SK-N-SH treated with all-trans-retinoic acid at 6 μM for 48 hours (cell line): ENCODE data around the gene DLG5.

ENCODE experiments used
- ATAC-seq: fragments of 200-7000 bp; cut with Tn5 transposase; 3 replicates; pipeline ENCODE4 v1.9.1; 2020; ENCODE audit warnings: mild to moderate bottlenecking, moderate library complexity
- CSDC2 ChIP-seq: fragments of 250-450 bp; sonication (Bioruptor Pico); IDR thresholded peaks from 2 replicates; pipeline ENCODE4 v1.5.0; 2020; ENCODE audit warnings: mild to moderate bottlenecking, moderate library complexity
- ESRRG ChIP-seq: fragments of 250-450 bp; sonication (Bioruptor Pico); IDR thresholded peaks from 2 replicates; pipeline ENCODE4 v1.6.1; 2021; ENCODE audit warnings: mild to moderate bottlenecking
- GLIS3 ChIP-seq: fragments of 250-450 bp; sonication (Bioruptor Pico); IDR thresholded peaks from 2 replicates; pipeline ENCODE4 v1.5.0; 2020; ENCODE audit warnings: mild to moderate bottlenecking, moderate library complexity
- POU6F1 ChIP-seq: fragments of 250-450 bp; sonication (Bioruptor Pico); IDR thresholded peaks from 2 replicates; pipeline ENCODE4 v1.8.0; 2021; ENCODE audit warnings: low read depth, mild to moderate bottlenecking, moderate library complexity, borderline replicate concordance
- SNAI2 ChIP-seq: fragments of 250-450 bp; sonication (Bioruptor Pico); IDR thresholded peaks from 2 replicates; pipeline ENCODE4 v1.5.0; 2020; ENCODE audit warnings: mild to moderate bottlenecking, moderate library complexity
- TCF4 ChIP-seq: fragments of 250-450 bp; sonication (Bioruptor Pico); IDR thresholded peaks from 2 replicates; pipeline ENCODE4 v1.8.0; 2021; ENCODE audit warnings: mild to moderate bottlenecking, moderate library complexity, borderline replicate concordance
- TOX ChIP-seq: fragments of 250-450 bp; sonication (Bioruptor Pico); IDR thresholded peaks from 2 replicates; pipeline ENCODE4 v1.8.0; 2021; ENCODE audit warnings: mild to moderate bottlenecking, moderate library complexity, borderline replicate concordance
- ZC3H10 ChIP-seq: fragments of 250-450 bp; sonication (Bioruptor Pico); IDR thresholded peaks from 2 replicates; pipeline ENCODE4 v1.5.1; 2021; ENCODE audit warnings: mild to moderate bottlenecking, moderate library complexity
- ZFP3 ChIP-seq: fragments of 250-450 bp; sonication (Bioruptor Pico); IDR thresholded peaks from 2 replicates; pipeline ENCODE4 v1.5.0; 2020; ENCODE audit warnings: mild to moderate bottlenecking, moderate library complexity
- ZFP30 ChIP-seq: fragments of 450-650 bp; formaldehyde crosslinking; IDR thresholded peaks from 2 replicates; pipeline ENCODE4 v1.5.0; 2022; ENCODE audit warnings: mild to moderate bottlenecking, moderate library complexity
- ZNF565 ChIP-seq: fragments of 450-650 bp; formaldehyde crosslinking; conservative IDR thresholded peaks from 2 replicates; pipeline ENCODE4 v1.5.0; 2020; ENCODE audit warnings: low read depth, mild to moderate bottlenecking, moderate library complexity
- TF ChIP-seq, protein P1 (sequence below): fragments of 250-450 bp; sonication (Bioruptor Pico); IDR thresholded peaks from 2 replicates; pipeline ENCODE4 v1.5.0; 2020; ENCODE audit warnings: mild to moderate bottlenecking, moderate library complexity
- TF ChIP-seq, protein P2 (sequence below): fragments of 250-450 bp; sonication (Bioruptor Pico); IDR thresholded peaks from 2 replicates; pipeline ENCODE4 v1.5.1; 2021; ENCODE audit warnings: mild to moderate bottlenecking, moderate library complexity
- TF ChIP-seq, protein P3 (sequence below): fragments of 250-450 bp; sonication (Bioruptor Pico); IDR thresholded peaks from 2 replicates; pipeline ENCODE4 v1.5.1; 2020; ENCODE audit warnings: low read depth, mild to moderate bottlenecking, moderate library complexity
- TF ChIP-seq, protein P4 (sequence below): fragments of 250-450 bp; sonication (Bioruptor Pico); IDR thresholded peaks from 2 replicates; pipeline ENCODE4 v1.8.0; 2020; ENCODE audit warnings: mild to moderate bottlenecking, moderate library complexity, borderline replicate concordance

Gene DLG5

GRCh38 chr10:77873536-77874380, 52.8 kb downstream of the DLG5 start:
- peak; percentile 18; the same call in 2 of the 3 replicates for ATAC-seq
- TF ChIP-seq POU6F1: no peak
- TF ChIP-seq, protein P1, sequence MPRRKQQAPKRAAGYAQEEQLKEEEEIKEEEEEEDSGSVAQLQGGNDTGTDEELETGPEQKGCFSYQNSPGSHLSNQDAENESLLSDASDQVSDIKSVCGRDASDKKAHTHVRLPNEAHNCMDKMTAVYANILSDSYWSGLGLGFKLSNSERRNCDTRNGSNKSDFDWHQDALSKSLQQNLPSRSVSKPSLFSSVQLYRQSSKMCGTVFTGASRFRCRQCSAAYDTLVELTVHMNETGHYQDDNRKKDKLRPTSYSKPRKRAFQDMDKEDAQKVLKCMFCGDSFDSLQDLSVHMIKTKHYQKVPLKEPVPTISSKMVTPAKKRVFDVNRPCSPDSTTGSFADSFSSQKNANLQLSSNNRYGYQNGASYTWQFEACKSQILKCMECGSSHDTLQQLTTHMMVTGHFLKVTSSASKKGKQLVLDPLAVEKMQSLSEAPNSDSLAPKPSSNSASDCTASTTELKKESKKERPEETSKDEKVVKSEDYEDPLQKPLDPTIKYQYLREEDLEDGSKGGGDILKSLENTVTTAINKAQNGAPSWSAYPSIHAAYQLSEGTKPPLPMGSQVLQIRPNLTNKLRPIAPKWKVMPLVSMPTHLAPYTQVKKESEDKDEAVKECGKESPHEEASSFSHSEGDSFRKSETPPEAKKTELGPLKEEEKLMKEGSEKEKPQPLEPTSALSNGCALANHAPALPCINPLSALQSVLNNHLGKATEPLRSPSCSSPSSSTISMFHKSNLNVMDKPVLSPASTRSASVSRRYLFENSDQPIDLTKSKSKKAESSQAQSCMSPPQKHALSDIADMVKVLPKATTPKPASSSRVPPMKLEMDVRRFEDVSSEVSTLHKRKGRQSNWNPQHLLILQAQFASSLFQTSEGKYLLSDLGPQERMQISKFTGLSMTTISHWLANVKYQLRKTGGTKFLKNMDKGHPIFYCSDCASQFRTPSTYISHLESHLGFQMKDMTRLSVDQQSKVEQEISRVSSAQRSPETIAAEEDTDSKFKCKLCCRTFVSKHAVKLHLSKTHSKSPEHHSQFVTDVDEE (CRISPR knock-in tag): no peak

DNA sequence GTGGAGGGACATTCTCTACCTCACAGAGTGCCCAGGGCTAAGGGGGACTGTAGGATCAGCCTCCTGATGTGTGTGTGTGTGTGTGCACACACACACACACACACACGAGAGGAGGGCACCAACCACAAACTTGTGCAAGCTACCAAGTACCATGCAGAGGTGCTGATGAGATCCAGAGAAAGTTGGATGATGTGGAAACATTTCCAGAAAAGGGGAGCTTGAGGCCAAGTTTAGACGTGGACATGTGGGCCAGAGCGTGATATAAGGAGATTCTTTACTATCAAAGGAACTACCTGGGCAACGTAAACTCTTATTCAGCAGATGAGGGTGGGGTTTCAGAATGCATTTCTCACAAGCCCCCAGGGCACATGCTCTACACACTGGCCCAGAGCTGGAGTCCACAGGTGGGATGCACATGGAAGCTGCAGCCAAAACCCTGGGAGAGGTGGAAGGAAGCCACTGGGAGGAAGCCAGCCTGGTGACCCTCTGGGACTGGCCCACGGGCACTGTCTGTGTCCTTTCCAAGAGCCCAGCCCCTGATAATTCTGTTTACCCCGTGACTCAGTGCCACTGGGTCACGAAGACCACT, 53.5 kb downstream of the DLG5 start:
- no peak for ATAC-seq
- TF ChIP-seq ZFP3 (CRISPR knock-in tag) (no peak), POU6F1 (no peak), ZNF565 (CRISPR knock-in tag) (no peak), ZC3H10 (no peak), ZFP30 (no peak), GLIS3 (no peak)
- TF ChIP-seq, protein P1 (CRISPR knock-in tag): no peak
- TF ChIP-seq, protein P2, sequence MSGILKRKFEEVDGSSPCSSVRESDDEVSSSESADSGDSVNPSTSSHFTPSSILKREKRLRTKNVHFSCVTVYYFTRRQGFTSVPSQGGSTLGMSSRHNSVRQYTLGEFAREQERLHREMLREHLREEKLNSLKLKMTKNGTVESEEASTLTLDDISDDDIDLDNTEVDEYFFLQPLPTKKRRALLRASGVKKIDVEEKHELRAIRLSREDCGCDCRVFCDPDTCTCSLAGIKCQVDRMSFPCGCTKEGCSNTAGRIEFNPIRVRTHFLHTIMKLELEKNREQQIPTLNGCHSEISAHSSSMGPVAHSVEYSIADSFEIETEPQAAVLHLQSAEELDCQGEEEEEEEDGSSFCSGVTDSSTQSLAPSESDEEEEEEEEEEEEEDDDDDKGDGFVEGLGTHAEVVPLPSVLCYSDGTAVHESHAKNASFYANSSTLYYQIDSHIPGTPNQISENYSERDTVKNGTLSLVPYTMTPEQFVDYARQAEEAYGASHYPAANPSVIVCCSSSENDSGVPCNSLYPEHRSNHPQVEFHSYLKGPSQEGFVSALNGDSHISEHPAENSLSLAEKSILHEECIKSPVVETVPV (CRISPR knock-in tag): no peak
- TF ChIP-seq, all 23 proteins: peak for 0

- peak; percentile 67 for ATAC-seq
- peak; percentile 70 for TF ChIP-seq TCF4
- peak; percentile 28; the same call in 1 of the 2 replicates for TF ChIP-seq SNAI2 (CRISPR knock-in tag)
- peak; percentile 59; the same call in 1 of the 2 replicates for TF ChIP-seq CSDC2
- TF ChIP-seq, protein P1 (CRISPR knock-in tag): peak; percentile 75; the same call in 1 of the 2 replicates
- TF ChIP-seq, protein P3, sequence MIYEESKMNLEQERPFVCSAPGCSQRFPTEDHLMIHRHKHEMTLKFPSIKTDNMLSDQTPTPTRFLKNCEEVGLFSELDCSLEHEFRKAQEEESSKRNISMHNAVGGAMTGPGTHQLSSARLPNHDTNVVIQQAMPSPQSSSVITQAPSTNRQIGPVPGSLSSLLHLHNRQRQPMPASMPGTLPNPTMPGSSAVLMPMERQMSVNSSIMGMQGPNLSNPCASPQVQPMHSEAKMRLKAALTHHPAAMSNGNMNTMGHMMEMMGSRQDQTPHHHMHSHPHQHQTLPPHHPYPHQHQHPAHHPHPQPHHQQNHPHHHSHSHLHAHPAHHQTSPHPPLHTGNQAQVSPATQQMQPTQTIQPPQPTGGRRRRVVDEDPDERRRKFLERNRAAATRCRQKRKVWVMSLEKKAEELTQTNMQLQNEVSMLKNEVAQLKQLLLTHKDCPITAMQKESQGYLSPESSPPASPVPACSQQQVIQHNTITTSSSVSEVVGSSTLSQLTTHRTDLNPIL (CRISPR knock-in tag): no peak
- TF ChIP-seq TOX (CRISPR knock-in tag): no peak
- TF ChIP-seq, protein P4, sequence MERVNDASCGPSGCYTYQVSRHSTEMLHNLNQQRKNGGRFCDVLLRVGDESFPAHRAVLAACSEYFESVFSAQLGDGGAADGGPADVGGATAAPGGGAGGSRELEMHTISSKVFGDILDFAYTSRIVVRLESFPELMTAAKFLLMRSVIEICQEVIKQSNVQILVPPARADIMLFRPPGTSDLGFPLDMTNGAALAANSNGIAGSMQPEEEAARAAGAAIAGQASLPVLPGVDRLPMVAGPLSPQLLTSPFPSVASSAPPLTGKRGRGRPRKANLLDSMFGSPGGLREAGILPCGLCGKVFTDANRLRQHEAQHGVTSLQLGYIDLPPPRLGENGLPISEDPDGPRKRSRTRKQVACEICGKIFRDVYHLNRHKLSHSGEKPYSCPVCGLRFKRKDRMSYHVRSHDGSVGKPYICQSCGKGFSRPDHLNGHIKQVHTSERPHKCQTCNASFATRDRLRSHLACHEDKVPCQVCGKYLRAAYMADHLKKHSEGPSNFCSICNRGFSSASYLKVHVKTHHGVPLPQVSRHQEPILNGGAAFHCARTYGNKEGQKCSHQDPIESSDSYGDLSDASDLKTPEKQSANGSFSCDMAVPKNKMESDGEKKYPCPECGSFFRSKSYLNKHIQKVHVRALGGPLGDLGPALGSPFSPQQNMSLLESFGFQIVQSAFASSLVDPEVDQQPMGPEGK (CRISPR knock-in tag): peak; percentile 59; the same call in 1 of the 2 replicates
- no peak for TF ChIP-seq ESRRG (CRISPR knock-in tag)
- TF ChIP-seq GLIS3: 0 out of 2 replicates have a peak, but pooled peaks have one; percentile 13
- TF ChIP-seq ZFP3 (CRISPR knock-in tag): 0 out of 2 replicates have a peak, but pooled peaks have one; percentile 72
- TF ChIP-seq ZNF565 (CRISPR knock-in tag): no peak
These were observed 54.2 kb downstream of the DLG5 start for GRCh38 chr10:77872151-77872946.
